Activated CD8-positive, alpha-beta memory T cell treated with anti-CD3 and anti-CD28 coated beads for 36 hours (primary cell): Measurements from ENCODE around the gene EHBP1. TPM values are rescaled to one million over a fixed set of nuclear protein-coding genes. Genes with fewer than 3 reads are reported as not detected.
"Not testable (repeated sequence)": the region's sequence is repeated elsewhere in the genome, so short reads cannot be mapped to it uniquely, and the experiment has no call there.

Source experiments
- CTCF ChIA-PET: fragments of 350-600 bp; sonication (Branson Sonifier 250); formaldehyde crosslinking; loops from one replicate; lab custom pipeline; 2021; ENCODE audit warnings: antibody characterized with exemption; lab: Charles Lee
- POLR2A ChIA-PET: fragments of 350-600 bp; sonication (Branson Sonifier 250); formaldehyde crosslinking; loops from one replicate; lab custom pipeline; 2021; ENCODE audit warnings: antibody characterized with exemption; lab: Charles Lee
- total RNA-seq, 2 experiments: library from RNA; stranded (reverse); gene quantifications; one replicate each; pipeline ENCODE4 v1.2.3, GENCODE V29; 2021

Gene EHBP1
- total RNA-seq, 2 experiments from 2014 or later, result 23.4 to 27.9 TPM

GRCh38 chr2:62692225-62692624 lies 13.3 kb upstream of the EHBP1 start:
- ChIA-PET CTCF (no interaction called here), POLR2A (no interaction called here)

DNA sequence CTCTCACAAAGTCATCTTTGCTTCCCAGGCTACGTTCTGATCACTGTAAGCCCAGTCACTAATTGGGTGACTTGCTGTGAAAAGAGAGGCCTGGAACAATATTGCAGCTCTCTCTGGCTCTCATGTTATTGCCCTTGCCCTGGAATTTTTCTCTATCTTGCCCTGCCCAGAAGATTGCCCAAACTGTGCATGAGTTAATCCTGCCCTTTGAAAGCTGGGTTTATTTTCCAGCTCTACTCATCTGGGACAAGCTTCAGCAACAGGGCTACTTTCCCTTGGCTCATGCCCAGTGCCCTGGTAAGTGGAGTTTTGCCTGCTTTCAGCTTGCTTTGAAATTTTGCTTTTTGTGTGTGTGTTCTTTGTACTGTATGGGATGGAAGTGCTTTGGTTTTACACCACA lies 6.9 kb upstream of the EHBP1 start:
- POLR2A ChIA-PET, result no interaction called here
- CTCF ChIA-PET, result no interaction called here

- ChIA-PET CTCF (interaction anchor here (1.2 kb wide), 2 partner anchors 69 to 248 kb away, joined by 3 read pairs; no protein-coding TSS in a partner anchor), POLR2A (no interaction called here)
Measured at GRCh38 chr2:62704654-62705006, 883 bp upstream of the EHBP1 start.

- CTCF ChIA-PET, result no interaction called here
- POLR2A ChIA-PET, result no interaction called here
Measured at GRCh38 chr2:62705859-62706720, 577 bp downstream of the EHBP1 start.

DNA sequence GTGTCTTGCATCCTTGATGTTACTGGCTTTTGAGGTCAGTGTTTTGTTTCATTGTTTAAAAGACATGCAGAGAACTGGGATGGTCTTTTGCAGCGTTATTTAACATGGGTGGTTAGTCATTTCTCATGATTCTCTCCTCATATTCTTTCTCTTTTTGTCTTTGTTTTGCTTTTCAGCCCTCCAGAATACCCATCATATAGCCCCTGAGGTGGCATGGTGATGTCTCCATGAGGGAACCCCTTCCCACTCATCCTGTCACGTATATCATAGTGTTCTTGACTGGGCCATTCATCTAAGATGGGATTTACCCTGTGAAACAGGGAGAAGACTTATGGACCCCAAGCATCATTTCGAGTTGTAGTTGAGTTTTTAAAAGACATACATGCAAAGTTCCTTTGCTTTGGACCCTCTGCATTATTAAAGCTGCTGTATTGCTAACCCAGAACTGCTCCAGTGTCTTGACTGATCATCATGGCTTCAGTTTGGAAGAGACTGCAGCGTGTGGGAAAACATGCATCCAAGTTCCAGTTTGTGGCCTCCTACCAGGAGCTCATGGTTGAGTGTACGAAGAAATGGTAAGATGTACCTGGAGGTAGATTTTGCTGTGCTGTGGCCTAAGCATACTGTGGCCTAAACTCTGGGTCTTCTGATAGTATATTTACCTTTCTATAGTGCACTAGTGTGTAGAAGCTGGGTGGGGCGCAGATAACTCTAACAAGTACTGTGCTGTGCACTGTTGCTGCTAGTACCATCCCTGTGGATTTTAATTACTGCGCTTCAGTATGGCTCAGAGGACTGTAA lies 1.4 kb downstream of the EHBP1 start:
- ChIA-PET POLR2A (no interaction called here), CTCF (interaction anchor here (1.9 kb wide), 1 partner anchor 250 kb away, joined by 4 read pairs; no protein-coding TSS in a partner anchor)

DNA sequence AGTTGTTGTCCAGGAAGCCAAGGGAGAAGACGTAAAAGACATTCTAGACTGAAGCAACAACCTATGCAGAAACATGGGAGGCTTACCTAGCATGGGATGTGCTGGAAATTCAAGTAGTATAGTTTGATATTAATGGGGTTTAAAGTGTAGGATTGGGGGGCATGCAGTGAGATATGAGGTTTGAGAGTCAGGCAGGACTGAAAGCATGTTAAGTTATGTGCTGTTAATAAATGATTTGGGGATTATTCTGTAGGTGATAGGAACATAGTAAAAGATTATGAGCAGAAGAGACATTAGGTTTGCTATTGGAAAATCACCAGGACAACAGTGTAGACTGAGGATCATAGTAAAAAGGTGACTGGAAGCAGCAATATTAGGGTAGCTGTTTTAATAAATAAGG lies 3.2 kb downstream of the EHBP1 start:
- ChIA-PET POLR2A (no interaction called here), CTCF (no interaction called here)

DNA sequence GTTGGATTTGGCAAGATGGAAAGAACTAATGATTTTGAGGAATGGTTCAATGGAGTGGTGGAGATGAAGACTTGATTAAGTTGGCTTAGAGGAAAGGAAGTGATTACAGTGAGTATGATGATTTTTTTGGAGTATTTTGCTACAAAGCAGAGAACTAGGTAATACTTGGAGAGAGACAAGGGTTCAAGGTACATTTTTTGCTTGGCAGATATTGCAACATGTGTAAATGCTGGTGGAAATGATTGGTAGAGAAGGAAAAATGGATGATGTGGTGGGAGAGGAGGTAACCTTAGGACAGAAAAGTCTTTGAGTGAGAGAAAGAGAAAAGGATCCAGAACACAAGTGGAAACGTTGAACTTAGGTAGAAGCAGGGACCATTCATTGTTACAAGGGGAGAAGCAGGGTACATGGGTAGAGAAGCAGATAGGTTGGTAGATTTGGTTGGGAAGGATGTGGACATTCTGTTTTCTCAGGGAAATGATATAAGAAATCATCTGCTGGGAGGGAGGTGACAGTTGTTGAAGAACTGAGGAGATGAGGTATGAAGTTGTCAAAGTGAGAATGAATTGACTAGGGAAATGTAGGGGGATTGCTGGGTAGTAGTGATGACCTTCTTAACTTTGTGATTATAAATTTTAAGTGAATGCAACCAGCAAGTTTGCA lies 6.5 kb downstream of the EHBP1 start:
- POLR2A ChIA-PET, result no interaction called here
- CTCF ChIA-PET, result no interaction called here

DNA sequence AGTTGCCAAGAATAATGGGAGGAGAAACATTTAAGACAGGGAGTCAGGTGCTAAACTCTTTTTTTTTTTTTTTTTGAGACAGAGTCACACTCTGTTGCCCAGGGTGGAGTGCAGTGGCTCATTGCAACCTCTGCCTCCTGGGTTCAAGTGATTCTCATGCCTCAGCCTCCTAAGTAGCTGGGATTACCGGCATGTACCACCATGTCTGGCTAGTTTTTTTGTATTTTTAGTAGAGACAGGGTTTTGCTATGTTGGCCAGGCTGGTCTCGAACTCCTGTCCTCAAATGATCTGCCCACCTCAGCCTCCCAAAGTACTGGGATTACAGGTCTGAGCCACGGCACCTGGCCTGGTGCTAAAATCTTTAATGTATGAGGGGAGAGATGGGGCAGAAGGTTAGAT lies 7.7 kb downstream of the EHBP1 start:
- POLR2A ChIA-PET, result not testable (repeated sequence)
- CTCF ChIA-PET, result interaction anchor here (0.9 kb wide), 1 partner anchor 26 kb away, joined by 3 read pairs; no protein-coding TSS in a partner anchor

- POLR2A ChIA-PET, result no interaction called here
- CTCF ChIA-PET, result no interaction called here
Measured at GRCh38 chr2:62713837-62714236, 8.3 kb downstream of the EHBP1 start.

- POLR2A ChIA-PET, result no interaction called here
- CTCF ChIA-PET, result no interaction called here
Measured at GRCh38 chr2:62716768-62717167, 11.3 kb downstream of the EHBP1 start.

GRCh38 chr2:62717503-62718081 lies 12.1 kb downstream of the EHBP1 start:
- POLR2A ChIA-PET, result no interaction called here

GRCh38 chr2:62718225-62718822 lies 12.8 kb downstream of the EHBP1 start:
- ChIA-PET POLR2A (no interaction called here), CTCF (no interaction called here)

More at GRCh38 chr2:62717503-62718081, 12.1 kb downstream of the EHBP1 start:
- CTCF ChIA-PET, result no interaction called here

DNA sequence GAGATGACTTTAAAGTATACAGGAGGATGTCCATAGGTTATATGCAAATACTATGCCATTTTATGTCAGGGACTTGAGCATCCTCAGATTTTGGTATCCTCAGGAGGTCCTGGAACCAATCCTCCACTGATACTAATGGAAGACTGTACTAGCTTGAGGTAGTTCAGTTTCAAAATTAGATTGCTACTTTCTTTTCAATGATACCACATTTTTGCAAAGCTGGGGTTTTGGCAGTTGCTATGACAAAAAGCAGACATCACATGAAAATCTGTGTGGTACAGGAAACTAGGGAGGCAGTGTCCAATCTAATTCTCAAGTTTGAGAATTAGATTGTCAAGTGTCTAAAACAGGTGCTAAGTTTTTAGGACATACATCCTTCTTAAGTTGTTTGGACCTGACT lies 14.2 kb downstream of the EHBP1 start:
- POLR2A ChIA-PET, result no interaction called here
- CTCF ChIA-PET, result no interaction called here

- ChIA-PET POLR2A (no interaction called here), CTCF (no interaction called here)
Measured at GRCh38 chr2:62722679-62723078, 17.2 kb downstream of the EHBP1 start.

DNA sequence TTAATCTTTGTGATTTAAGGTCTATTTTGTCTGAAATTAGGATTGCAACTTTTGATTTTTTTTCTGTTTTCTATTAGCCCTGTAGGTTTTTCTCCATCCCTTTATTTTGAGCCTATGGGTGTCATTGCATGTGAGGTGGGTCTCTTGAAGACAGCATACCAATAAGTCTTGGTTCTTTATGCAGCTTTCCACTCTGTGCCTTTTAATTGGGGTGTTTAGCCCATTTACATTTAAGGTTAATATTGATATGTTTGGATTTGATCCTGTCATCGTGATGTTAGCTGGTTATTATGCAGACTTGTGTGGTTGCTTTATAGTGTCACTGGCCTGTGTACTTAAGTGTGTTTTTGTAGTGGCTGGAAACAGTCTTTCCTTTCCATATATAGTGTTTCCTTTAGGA lies 17.7 kb downstream of the EHBP1 start:
- POLR2A ChIA-PET, result no interaction called here
- CTCF ChIA-PET, result no interaction called here

- CTCF ChIA-PET, result no interaction called here
Measured at GRCh38 chr2:62724106-62724505, 18.6 kb downstream of the EHBP1 start.

GRCh38 chr2:62724886-62725711 lies 19.6 kb downstream of the EHBP1 start:
- CTCF ChIA-PET, result no interaction called here
- POLR2A ChIA-PET, result no interaction called here

More at GRCh38 chr2:62724106-62724505, 18.6 kb downstream of the EHBP1 start:
- POLR2A ChIA-PET, result no interaction called here

GRCh38 chr2:62725712-62726055 lies 20.2 kb downstream of the EHBP1 start:
- ChIA-PET CTCF (no interaction called here), POLR2A (no interaction called here)
